ENCODE data around the gene PNPLA8.

Gene PNPLA8

GRCh38 chr7:108440613-108441012 lies 85.3 kb downstream of the PNPLA8 start:
- no peak for DNase-seq

GRCh38 chr7:108436906-108437305 lies 89.0 kb downstream of the PNPLA8 start:
- no peak for DNase-seq

GRCh38 chr7:108434010-108434409 lies 91.9 kb downstream of the PNPLA8 start:
- no peak for DNase-seq

DNA sequence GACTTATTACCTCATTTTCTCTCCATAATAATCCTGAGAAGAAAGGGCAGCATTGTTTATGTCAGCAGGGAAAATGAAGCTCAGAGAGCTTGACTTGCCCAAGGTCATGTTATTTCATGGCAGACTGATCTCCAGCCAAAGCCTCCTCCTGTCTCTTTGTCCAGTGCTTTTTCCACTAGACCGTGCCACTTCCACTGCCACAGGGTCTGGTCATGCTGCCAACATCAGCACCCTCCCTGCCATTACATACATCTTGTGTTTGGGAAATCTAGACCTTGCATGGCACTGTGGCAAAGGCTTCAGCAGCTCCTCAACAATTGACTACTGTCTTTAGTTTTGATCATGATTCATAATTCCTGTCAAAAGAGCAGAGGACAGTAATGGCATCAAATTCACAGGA lies 94.8 kb downstream of the PNPLA8 start:
- DNase-seq = no peak

GRCh38 chr7:108430664-108431063 lies 95.3 kb downstream of the PNPLA8 start:
- DNase-seq = no peak

- no peak for DNase-seq
Observed at GRCh38 chr7:108427766-108428165, 98.2 kb downstream of the PNPLA8 start.

GRCh38 chr7:108425714-108426275 lies 100.1 kb downstream of the PNPLA8 start:
- DNase-seq = no peak

DNA sequence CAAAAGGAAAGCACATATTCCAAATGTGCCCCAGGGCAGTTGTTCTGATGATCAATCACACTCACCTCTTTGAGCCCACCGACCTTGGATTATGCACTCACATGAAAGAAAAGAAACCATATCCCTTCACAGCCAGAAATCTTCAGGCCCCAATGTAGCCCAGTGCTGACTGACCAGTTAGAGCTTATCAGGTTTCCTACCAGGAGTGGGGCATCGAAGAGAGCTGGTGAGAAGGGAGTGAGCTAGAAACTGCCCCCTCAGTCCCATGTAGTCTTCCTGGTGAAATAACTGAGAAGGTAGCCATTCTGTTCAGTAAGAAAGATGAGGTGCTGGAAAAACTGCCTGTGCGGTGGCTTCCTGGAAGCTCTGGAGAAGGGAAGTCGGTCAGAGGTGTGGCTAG lies 101.9 kb downstream of the PNPLA8 start:
- DNase-seq = no peak

DNA sequence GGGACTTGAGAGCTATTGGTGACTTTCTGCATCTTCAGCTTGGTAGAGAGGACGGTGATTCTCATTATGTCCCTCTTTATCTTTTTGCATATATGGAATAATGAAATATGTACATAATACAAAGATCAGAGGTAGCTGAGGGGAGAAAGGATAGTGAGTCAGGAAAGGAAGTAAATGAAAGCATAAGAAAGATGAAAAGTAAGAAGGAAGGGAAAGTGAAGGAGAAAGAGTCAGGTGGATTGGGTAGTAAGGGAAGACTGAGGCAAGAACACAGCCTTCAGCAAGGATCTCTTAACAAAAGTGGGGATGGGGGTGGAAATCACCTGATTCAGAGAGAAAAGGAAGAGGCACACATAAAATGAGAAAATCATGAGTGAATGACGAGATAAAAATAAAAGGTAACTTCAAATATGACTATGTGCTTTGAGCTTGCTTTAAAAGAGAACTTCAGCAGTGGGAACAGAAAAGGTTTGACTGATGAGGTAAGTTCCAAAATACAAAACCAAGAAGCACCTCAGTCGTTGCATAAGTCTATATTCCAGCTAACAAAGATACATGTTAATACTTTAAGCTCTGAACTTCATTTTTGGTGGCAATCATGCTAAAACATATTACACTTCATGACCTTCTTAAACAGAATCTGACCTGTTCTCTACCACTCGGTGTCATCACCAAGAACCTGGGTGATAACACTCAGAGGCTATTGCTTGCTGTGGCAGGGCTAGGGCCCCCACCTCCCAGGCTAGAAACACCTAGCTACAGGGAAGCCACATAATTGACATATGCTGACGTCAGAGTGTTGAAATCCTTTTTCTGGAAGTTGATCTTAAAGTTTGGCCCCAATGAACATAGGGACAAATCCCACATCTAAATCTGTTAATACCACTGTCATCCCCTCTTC lies 102.6 kb downstream of the PNPLA8 start:
- no peak for DNase-seq

DNA sequence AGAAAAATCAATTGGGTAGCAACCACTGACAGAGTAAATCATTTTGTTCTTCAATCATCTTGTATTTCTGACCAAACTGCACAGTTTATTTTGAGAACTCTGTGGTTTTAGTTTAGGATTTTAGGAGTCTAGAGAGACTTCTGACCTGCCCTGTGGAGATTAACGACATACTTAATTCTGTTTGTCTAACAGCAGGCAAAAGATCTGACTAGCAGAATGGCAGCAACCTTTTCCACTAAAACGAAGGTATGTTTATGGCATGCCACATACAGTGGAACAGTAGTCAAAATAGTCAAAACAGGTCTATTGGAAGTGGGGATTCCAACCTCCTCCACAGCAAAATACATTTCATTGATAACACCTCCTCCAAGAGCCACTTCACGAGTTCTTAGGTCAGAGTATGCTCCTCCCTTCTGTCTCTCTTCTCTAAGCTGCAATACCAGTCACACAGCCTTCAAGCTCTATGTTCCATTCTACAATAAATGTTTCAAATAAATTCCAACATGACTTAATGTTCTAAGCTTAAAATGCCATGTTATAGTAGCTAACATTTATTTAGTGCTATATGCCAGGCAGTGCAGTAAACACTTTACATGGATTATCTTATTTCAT lies 104.1 kb downstream of the PNPLA8 start:
- no peak for DNase-seq

Measured in activated CD4-positive, CD25-positive, alpha-beta regulatory T cell treated with anti-CD3 and anti-CD28 coated beads, Interleukin-2, amount 50 U/mL, for 72 hours (primary cell).